ENCODE measurements around the gene CD80. TPM values are rescaled to one million over a fixed set of nuclear protein-coding genes. Genes with fewer than 3 reads are reported as not detected.

CD80 gene
- total RNA-seq, 1 experiment from 2014 or later = not detected

GRCh38 chr3:119498186-119499011 is 61.0 kb downstream of the CD80 start, which contains the start of gene TIMMDC1:
Gene TIMMDC1, plus strand, starts transcription at chr3:119498547. Its CDS starts 187 bp downstream, at chr3:119498734.
- TF ChIP-seq CTCF (IDR thresholded peaks at IDR 0.05; ENCODE audit: unreplicated experiment) = no peak
- H3K4me3 Mint-ChIP-seq (ENCODE audit: unreplicated experiment) = peak within 1 kb of the TSS; percentile 99
- ChIA-PET POLR2A (interaction anchor here (0.5 to 6.0 kb wide), 31 partner anchors 8 to 851 kb away, joined by 3 to 118 read pairs (median 5); partner anchors contain the start of genes B4GALT4, COX17, GSK3B and LRRC58), CTCF (interaction anchor here (0.7 to 2.5 kb wide), 9 partner anchors 9 to 615 kb away, joined by 3 to 13 read pairs (median 4); partner anchors contain the start of genes POGLUT1 and TMEM39A)
- BruUV-seq (replicated peaks) = TSS peak; percentile 66
- H3K9me3 Mint-ChIP-seq (ENCODE audit: unreplicated experiment) = no peaks in the 10 kb centered on the region
- H3K27me3 Mint-ChIP-seq (ENCODE audit: insufficient read depth, unreplicated experiment) = no peaks in the 10 kb centered on the region
- peak; percentile 98 for DNase-seq (ENCODE audit: unreplicated experiment)
- peak within 1 kb of the TSS; percentile 98 for H3K27ac Mint-ChIP-seq (ENCODE audit: low read depth, unreplicated experiment)
- peaks cover 16% of the 10 kb centered on the region for H3K4me1 Mint-ChIP-seq (ENCODE audit: insufficient read depth, unreplicated experiment)
- intact Hi-C loops (cut with micrococcal nuclease) = loop anchor here (2.0 to 10.0 kb wide), 2 partner anchors 36 to 176 kb away; partner anchors contain the start of genes COX17 and TMEM39A
- H3K36me3 Mint-ChIP-seq (ENCODE audit: insufficient read depth, unreplicated experiment) = peaks cover 14% of the 10 kb centered on the region

- Mint-ChIP-seq H3K9me3 (ENCODE audit: unreplicated experiment) (no peaks in the 10 kb centered on the region), H3K4me1 (ENCODE audit: insufficient read depth, unreplicated experiment) (peaks cover 16% of the 10 kb centered on the region), H3K27ac (ENCODE audit: low read depth, unreplicated experiment) (peak overlapping the region; percentile 98), H3K36me3 (ENCODE audit: insufficient read depth, unreplicated experiment) (peaks cover 15% of the 10 kb centered on the region), H3K27me3 (ENCODE audit: insufficient read depth, unreplicated experiment) (no peaks in the 10 kb centered on the region), H3K4me3 (ENCODE audit: unreplicated experiment) (peak overlapping the region; percentile 99)
- ChIA-PET POLR2A (interaction anchor here (0.6 to 6.0 kb wide), 21 partner anchors 9 to 852 kb away, joined by 3 to 118 read pairs (median 9); partner anchors contain the start of genes COX17, GSK3B, LRRC58 and POGLUT1), CTCF (interaction anchor here (0.9 to 2.5 kb wide), 5 partner anchors 9 to 183 kb away, joined by 3 to 13 read pairs (median 4); partner anchors contain the start of gene POGLUT1)
- intact Hi-C loops (cut with micrococcal nuclease) = loop anchor here (2.0 to 10.0 kb wide), 2 partner anchors 35 to 177 kb away; partner anchors contain the start of genes COX17 and TMEM39A
- no peak for TF ChIP-seq CTCF (IDR thresholded peaks at IDR 0.05; ENCODE audit: unreplicated experiment)
- peak; percentile 42 for DNase-seq (ENCODE audit: unreplicated experiment)
- BruUV-seq (replicated peaks) = TSS peak; percentile 87
Observed at GRCh38 chr3:119497820-119498185, 61.6 kb downstream of the CD80 start.

GRCh38 chr3:119494597-119494996 is 64.8 kb downstream of the CD80 start:
- H3K27me3 Mint-ChIP-seq (ENCODE audit: insufficient read depth, unreplicated experiment) = no peaks in the 10 kb centered on the region
- H3K36me3 Mint-ChIP-seq (ENCODE audit: insufficient read depth, unreplicated experiment) = peaks cover 40% of the 10 kb centered on the region
- intact Hi-C loops (cut with micrococcal nuclease) = loop anchor here (10.0 kb wide), 1 partner anchor 180 kb away; the partner anchor contains the start of gene COX17
- ChIA-PET POLR2A (interaction anchor here (1.2 to 1.4 kb wide), 4 partner anchors 10 to 31 kb away, joined by 4 to 5 read pairs (median 4); partner anchors contain the start of genes POGLUT1 and TMEM39A), CTCF (interaction anchor here (0.6 to 1.2 kb wide), 5 partner anchors 15 to 253 kb away, joined by 3 to 4 read pairs (median 3); no protein-coding TSS in a partner anchor)
- TF ChIP-seq CTCF (IDR thresholded peaks at IDR 0.05; ENCODE audit: unreplicated experiment) = no peak
- H3K27ac Mint-ChIP-seq (ENCODE audit: low read depth, unreplicated experiment) = no peak overlapping the region
- no peak overlapping the region for H3K4me3 Mint-ChIP-seq (ENCODE audit: unreplicated experiment)
- peaks cover 5% of the 10 kb centered on the region for H3K4me1 Mint-ChIP-seq (ENCODE audit: insufficient read depth, unreplicated experiment)
- no TSS peak for BruUV-seq (replicated peaks)
- no peaks in the 10 kb centered on the region for H3K9me3 Mint-ChIP-seq (ENCODE audit: unreplicated experiment)
- no peak for DNase-seq (ENCODE audit: unreplicated experiment)

- intact Hi-C loops (cut with micrococcal nuclease) = loop anchor here (10.0 kb wide), 1 partner anchor 182 kb away; the partner anchor contains the start of gene COX17
- ChIA-PET CTCF (interaction anchor here (0.6 kb wide), 1 partner anchor 98 kb away, joined by 3 read pairs; no protein-coding TSS in a partner anchor), POLR2A (no interaction called here)
- DNase-seq (ENCODE audit: unreplicated experiment) = no peak
- Mint-ChIP-seq H3K36me3 (ENCODE audit: insufficient read depth, unreplicated experiment) (peaks cover 36% of the 10 kb centered on the region), H3K9me3 (ENCODE audit: unreplicated experiment) (no peaks in the 10 kb centered on the region), H3K4me1 (ENCODE audit: insufficient read depth, unreplicated experiment) (peaks cover 5% of the 10 kb centered on the region), H3K27me3 (ENCODE audit: insufficient read depth, unreplicated experiment) (no peaks in the 10 kb centered on the region), H3K4me3 (ENCODE audit: unreplicated experiment) (no peak overlapping the region), H3K27ac (ENCODE audit: low read depth, unreplicated experiment) (no peak overlapping the region)
- TF ChIP-seq CTCF (IDR thresholded peaks at IDR 0.05; ENCODE audit: unreplicated experiment) = no peak
- BruUV-seq (replicated peaks) = TSS peak; percentile 9
Observed at GRCh38 chr3:119492810-119493209, 66.6 kb downstream of the CD80 start.

Measured in MCF 10A (cell line).